HFFc6 (cell line): ENCODE results near the gene SLC25A34. TPM values are rescaled to one million over a fixed set of nuclear protein-coding genes. Genes with fewer than 3 reads are reported as not detected.
A peak's percentile ranks its signal among the peaks of the same experiment; 100 is the strongest.

Experiments
- DNase-seq: peaks from one replicate; pipeline ENCODE4 v3.0.0-alpha.2; 2018
- H3K27ac Mint-ChIP-seq: 2 replicates; pipeline ENCODE4 v1.8.0; 2020; ENCODE audit warnings: mild to moderate bottlenecking, mixed read lengths
- H3K27me3 Mint-ChIP-seq: 2 replicates; pipeline ENCODE4 v1.8.0; 2021; ENCODE audit warnings: mild to moderate bottlenecking, moderate library complexity, mixed read lengths; ENCODE audit not compliant: insufficient read depth
- H3K36me3 Mint-ChIP-seq: 2 replicates; pipeline ENCODE4 v1.8.0; 2021; ENCODE audit warnings: low read depth, mixed read lengths
- H3K4me1 Mint-ChIP-seq: 2 replicates; pipeline ENCODE4 v1.8.0; 2020; ENCODE audit warnings: low read depth, mixed read lengths
- H3K4me3 Mint-ChIP-seq: 2 replicates; pipeline ENCODE4 v1.8.0; 2020; ENCODE audit warnings: mild to moderate bottlenecking, moderate library complexity, mixed read lengths
- H3K9me3 Mint-ChIP-seq: 2 replicates; pipeline ENCODE4 v1.8.0; 2020; ENCODE audit warnings: mild to moderate bottlenecking, mixed read lengths
- total RNA-seq, 6 experiments: library from RNA; stranded (reverse); fragmentation: NEBNext Ultra II Directional; extraction: Animal tissue kit (Norgen Biotek cat#: 25700); gene quantifications; 2 replicates in 1 of 6; 3 replicates in 5 of 6; pipeline ENCODE4 v1.2.3, GENCODE V29; 2021
- TF ChIP-seq, protein P1 (sequence below): fragments of 200-600 bp; sonication (generic); IDR thresholded peaks from 2 replicates; pipeline ENCODE4 v1.5.0; 2021; ENCODE audit warnings: antibody characterized with exemption, mild to moderate bottlenecking

Gene SLC25A34
- total RNA-seq, 6 experiments from 2014 or later: 0.26 to 0.68 (median 0.43) TPM

GRCh38 chr1:15722836-15723532, 13.1 kb upstream of the SLC25A34 start:
- Mint-ChIP-seq H3K27ac (peak overlapping the region; percentile 35), H3K9me3 (no peaks in the 10 kb centered on the region), H3K4me3 (no peak overlapping the region), H3K27me3 (peaks cover 7% of the 10 kb centered on the region; the same call in 1 of the 2 replicates), H3K36me3 (peaks cover 20% of the 10 kb centered on the region; the same call in 1 of the 2 replicates), H3K4me1 (peaks cover 13% of the 10 kb centered on the region)
- TF ChIP-seq, protein P1, sequence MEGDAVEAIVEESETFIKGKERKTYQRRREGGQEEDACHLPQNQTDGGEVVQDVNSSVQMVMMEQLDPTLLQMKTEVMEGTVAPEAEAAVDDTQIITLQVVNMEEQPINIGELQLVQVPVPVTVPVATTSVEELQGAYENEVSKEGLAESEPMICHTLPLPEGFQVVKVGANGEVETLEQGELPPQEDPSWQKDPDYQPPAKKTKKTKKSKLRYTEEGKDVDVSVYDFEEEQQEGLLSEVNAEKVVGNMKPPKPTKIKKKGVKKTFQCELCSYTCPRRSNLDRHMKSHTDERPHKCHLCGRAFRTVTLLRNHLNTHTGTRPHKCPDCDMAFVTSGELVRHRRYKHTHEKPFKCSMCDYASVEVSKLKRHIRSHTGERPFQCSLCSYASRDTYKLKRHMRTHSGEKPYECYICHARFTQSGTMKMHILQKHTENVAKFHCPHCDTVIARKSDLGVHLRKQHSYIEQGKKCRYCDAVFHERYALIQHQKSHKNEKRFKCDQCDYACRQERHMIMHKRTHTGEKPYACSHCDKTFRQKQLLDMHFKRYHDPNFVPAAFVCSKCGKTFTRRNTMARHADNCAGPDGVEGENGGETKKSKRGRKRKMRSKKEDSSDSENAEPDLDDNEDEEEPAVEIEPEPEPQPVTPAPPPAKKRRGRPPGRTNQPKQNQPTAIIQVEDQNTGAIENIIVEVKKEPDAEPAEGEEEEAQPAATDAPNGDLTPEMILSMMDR: no peak
- DNase-seq: no peak

GRCh38 chr1:15723631-15724246, 12.3 kb upstream of the SLC25A34 start:
- TF ChIP-seq, protein P1: no peak
- Mint-ChIP-seq H3K4me3 (no peak overlapping the region), H3K27me3 (peaks cover 3% of the 10 kb centered on the region; the same call in 1 of the 2 replicates), H3K27ac (no peak overlapping the region), H3K4me1 (peaks cover 13% of the 10 kb centered on the region), H3K9me3 (no peaks in the 10 kb centered on the region), H3K36me3 (peaks cover 16% of the 10 kb centered on the region; the same call in 1 of the 2 replicates)
- no peak for DNase-seq

GRCh38 chr1:15724949-15725880, 10.8 kb upstream of the SLC25A34 start:
- Mint-ChIP-seq H3K36me3 (peaks cover 16% of the 10 kb centered on the region; the same call in 1 of the 2 replicates), H3K27ac (peak overlapping the region; percentile 23; the same call in 1 of the 2 replicates)

GRCh38 chr1:15726508-15726907, 9.6 kb upstream of the SLC25A34 start:
- TF ChIP-seq, protein P1: no peak
- no peak for DNase-seq
- H3K27me3 Mint-ChIP-seq: peaks cover 2% of the 10 kb centered on the region; the same call in 1 of the 2 replicates
- H3K4me3 Mint-ChIP-seq: no peak overlapping the region
- H3K27ac Mint-ChIP-seq: no peak overlapping the region; the same call in 1 of the 2 replicates
- peaks cover 13% of the 10 kb centered on the region for H3K4me1 Mint-ChIP-seq
- peaks cover 16% of the 10 kb centered on the region; the same call in 1 of the 2 replicates for H3K36me3 Mint-ChIP-seq
- no peaks in the 10 kb centered on the region for H3K9me3 Mint-ChIP-seq

More at GRCh38 chr1:15724949-15725880, 10.8 kb upstream of the SLC25A34 start:
- TF ChIP-seq, protein P1: no peak
- H3K4me3 Mint-ChIP-seq: no peak overlapping the region
- H3K27me3 Mint-ChIP-seq: peaks cover 2% of the 10 kb centered on the region; the same call in 1 of the 2 replicates
- H3K4me1 Mint-ChIP-seq: peaks cover 13% of the 10 kb centered on the region
- no peak for DNase-seq
- no peaks in the 10 kb centered on the region for H3K9me3 Mint-ChIP-seq

DNA sequence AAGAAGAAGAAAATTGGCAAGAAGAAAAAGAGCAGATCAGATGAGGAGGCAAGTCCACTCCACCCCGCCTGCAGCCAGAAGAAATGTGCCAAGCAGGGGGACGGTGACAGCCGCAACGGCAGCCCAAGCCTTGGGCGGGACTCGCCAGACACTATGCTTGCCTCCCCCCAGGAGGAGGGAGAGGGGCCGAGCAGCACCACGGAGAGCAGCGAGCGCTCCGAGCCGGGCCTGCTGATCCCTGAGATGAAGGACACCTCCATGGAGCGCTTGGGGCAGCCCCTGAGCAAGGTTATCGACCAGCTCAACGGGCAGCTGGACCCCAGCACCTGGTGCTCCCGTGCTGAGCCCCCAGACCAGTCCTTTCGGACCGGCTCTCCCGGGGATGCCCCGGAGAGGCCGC, 9.0 kb upstream of the SLC25A34 start:
- H3K36me3 Mint-ChIP-seq: peaks cover 16% of the 10 kb centered on the region; the same call in 1 of the 2 replicates
- DNase-seq: no peak
- H3K27me3 Mint-ChIP-seq: peaks cover 2% of the 10 kb centered on the region; the same call in 1 of the 2 replicates
- H3K4me1 Mint-ChIP-seq: peaks cover 13% of the 10 kb centered on the region
- TF ChIP-seq, protein P1: no peak
- H3K9me3 Mint-ChIP-seq: no peaks in the 10 kb centered on the region
- no peak overlapping the region for H3K4me3 Mint-ChIP-seq
- H3K27ac Mint-ChIP-seq: no peak overlapping the region; the same call in 1 of the 2 replicates
